Measurements from ENCODE around the gene GLT6D1.
"Not testable (repeated sequence)": the region's sequence is repeated elsewhere in the genome, so short reads cannot be mapped to it uniquely, and the experiment has no call there.

GLT6D1 gene

DNA sequence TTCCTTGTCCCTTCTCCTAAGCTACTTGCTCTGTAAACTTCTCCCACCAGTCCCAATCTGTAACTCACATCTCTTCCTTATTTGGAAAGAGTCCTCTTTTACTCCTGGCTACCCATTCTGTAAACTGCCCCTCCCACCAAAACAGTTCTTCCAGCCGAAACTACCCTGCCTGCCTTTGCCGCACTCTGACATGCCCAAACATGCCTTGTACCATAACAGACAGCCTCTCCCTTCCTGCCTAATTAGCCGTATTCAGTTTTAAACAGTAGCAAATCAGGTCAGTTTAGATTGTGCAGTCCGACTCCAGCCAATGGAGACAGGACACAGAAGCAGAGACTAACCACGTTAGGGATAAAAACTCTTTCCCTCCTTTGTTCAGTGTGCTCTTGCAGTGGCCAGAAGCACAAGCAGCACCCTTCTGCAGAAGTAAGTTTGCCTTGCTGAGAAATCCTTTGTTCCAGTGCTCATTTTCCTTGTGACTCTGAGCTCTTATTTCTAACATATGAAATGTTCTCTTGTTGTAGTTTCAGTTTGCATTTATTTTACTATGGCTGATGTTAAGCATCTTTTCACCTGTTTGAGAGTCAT lies 5.4 kb upstream of the GLT6D1 start:
- no peaks in the 10 kb centered on the region for H3K9me2 ChIP-seq (replicated peaks; ENCODE audit: control insufficient read depth, low read length)
- TF ChIP-seq, protein P1, sequence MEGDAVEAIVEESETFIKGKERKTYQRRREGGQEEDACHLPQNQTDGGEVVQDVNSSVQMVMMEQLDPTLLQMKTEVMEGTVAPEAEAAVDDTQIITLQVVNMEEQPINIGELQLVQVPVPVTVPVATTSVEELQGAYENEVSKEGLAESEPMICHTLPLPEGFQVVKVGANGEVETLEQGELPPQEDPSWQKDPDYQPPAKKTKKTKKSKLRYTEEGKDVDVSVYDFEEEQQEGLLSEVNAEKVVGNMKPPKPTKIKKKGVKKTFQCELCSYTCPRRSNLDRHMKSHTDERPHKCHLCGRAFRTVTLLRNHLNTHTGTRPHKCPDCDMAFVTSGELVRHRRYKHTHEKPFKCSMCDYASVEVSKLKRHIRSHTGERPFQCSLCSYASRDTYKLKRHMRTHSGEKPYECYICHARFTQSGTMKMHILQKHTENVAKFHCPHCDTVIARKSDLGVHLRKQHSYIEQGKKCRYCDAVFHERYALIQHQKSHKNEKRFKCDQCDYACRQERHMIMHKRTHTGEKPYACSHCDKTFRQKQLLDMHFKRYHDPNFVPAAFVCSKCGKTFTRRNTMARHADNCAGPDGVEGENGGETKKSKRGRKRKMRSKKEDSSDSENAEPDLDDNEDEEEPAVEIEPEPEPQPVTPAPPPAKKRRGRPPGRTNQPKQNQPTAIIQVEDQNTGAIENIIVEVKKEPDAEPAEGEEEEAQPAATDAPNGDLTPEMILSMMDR (IDR thresholded peaks at IDR 0.05; ENCODE audit: low read depth, low read length, poor library complexity, severe bottlenecking): no peak
- TF ChIP-seq EZH2phosphoT487 (IDR thresholded peaks at IDR 0.05; ENCODE audit: borderline replicate concordance, low read length): no peak
- H3K36me3 ChIP-seq (ENCODE audit: control insufficient read depth, low read length): no peaks in the 10 kb centered on the region
- H3K4me2 ChIP-seq (ENCODE audit: low read length): no peak overlapping the region
- peaks cover 26% of the 10 kb centered on the region for H3K9me3 ChIP-seq (ENCODE audit: control insufficient read depth, insufficient read depth, low read length)
- no peaks in the 10 kb centered on the region for H3K27me3 ChIP-seq (ENCODE audit: control insufficient read depth, low read length)
- H3K4me3 ChIP-seq (ENCODE audit: low read length): no peak overlapping the region
- no peaks in the 10 kb centered on the region for H3K79me2 ChIP-seq (ENCODE audit: control insufficient read depth, low read length)
- no peaks in the 10 kb centered on the region for H3K4me1 ChIP-seq (ENCODE audit: control insufficient read depth, low read length)
- no peaks in the 10 kb centered on the region for H4K20me1 ChIP-seq (ENCODE audit: control insufficient read depth, insufficient read depth, low read depth, low read length)
- no peak overlapping the region for H3K27ac ChIP-seq (ENCODE audit: low read depth, low read length)
- no peaks in the 10 kb centered on the region for H3F3A ChIP-seq (ENCODE audit: control insufficient read depth, insufficient read depth)

DNA sequence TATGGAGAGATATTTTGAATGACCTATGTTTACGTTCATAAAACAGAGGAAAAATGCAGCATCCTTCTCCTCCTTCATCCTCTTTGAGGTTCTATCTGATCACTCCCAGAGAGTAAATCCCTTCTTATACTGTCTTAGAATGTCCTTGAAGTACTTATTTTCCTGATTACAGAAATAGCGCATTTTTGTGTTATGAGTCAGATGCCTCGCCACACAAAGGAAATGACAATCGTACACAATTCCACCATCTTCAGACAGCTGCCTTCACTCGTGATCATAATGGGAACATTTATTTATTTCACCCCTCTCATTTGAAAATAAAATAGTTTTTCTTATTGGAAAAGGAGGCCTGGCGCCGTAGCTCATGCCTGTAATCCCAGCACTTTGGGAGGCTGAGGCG lies 2.4 kb upstream of the GLT6D1 start:
- TF ChIP-seq EZH2phosphoT487 (IDR thresholded peaks at IDR 0.05; ENCODE audit: borderline replicate concordance, low read length): no peak
- TF ChIP-seq, protein P1 (IDR thresholded peaks at IDR 0.05; ENCODE audit: low read depth, low read length, poor library complexity, severe bottlenecking): no peak
- Histone ChIP-seq H3K27me3 (ENCODE audit: control insufficient read depth, low read length) (no peaks in the 10 kb centered on the region), H4K20me1 (ENCODE audit: control insufficient read depth, insufficient read depth, low read depth, low read length) (no peaks in the 10 kb centered on the region), H3K4me2 (ENCODE audit: low read length) (no peak overlapping the region), H3K4me3 (ENCODE audit: low read length) (no peak overlapping the region), H3K79me2 (ENCODE audit: control insufficient read depth, low read length) (no peaks in the 10 kb centered on the region), H3F3A (ENCODE audit: control insufficient read depth, insufficient read depth) (no peaks in the 10 kb centered on the region), H3K9me2 (replicated peaks; ENCODE audit: control insufficient read depth, low read length) (no peaks in the 10 kb centered on the region), H3K27ac (ENCODE audit: low read depth, low read length) (no peak overlapping the region), H3K4me1 (ENCODE audit: control insufficient read depth, low read length) (no peaks in the 10 kb centered on the region), H3K9me3 (ENCODE audit: control insufficient read depth, insufficient read depth, low read length) (peaks cover 6% of the 10 kb centered on the region; the same call in 1 of the 2 replicates), H3K36me3 (ENCODE audit: control insufficient read depth, low read length) (no peaks in the 10 kb centered on the region)

DNA sequence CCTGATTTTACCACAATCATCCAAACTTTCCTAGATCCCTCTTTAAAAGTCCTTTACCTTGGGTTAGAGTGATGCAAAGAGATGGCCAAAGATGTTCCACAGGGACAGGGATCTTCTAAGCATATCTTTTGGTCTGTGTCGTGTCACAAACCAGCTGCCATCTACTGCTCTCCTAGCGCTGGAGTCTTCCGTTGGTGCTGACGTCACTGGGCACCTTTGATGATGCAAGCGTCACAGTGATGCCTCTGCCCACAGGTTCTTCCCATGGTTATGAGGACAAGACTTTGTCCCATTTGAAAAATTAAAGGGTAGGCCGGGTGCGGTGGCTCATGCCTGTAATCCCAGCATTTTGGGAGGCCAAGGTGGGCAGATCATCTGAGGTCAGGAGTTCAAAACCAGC lies 1.7 kb upstream of the GLT6D1 start:
- peaks cover 6% of the 10 kb centered on the region; the same call in 1 of the 2 replicates for H3K9me3 ChIP-seq (ENCODE audit: control insufficient read depth, insufficient read depth, low read length)
- H3K9me2 ChIP-seq (replicated peaks; ENCODE audit: control insufficient read depth, low read length): no peaks in the 10 kb centered on the region
- no peak overlapping the region for H3K4me2 ChIP-seq (ENCODE audit: low read length)
- no peaks in the 10 kb centered on the region for H3F3A ChIP-seq (ENCODE audit: control insufficient read depth, insufficient read depth)
- no peaks in the 10 kb centered on the region for H3K27me3 ChIP-seq (ENCODE audit: control insufficient read depth, low read length)
- H3K36me3 ChIP-seq (ENCODE audit: control insufficient read depth, low read length): no peaks in the 10 kb centered on the region
- H3K4me1 ChIP-seq (ENCODE audit: control insufficient read depth, low read length): no peaks in the 10 kb centered on the region
- no peaks in the 10 kb centered on the region for H3K79me2 ChIP-seq (ENCODE audit: control insufficient read depth, low read length)
- no peak overlapping the region for H3K27ac ChIP-seq (ENCODE audit: low read depth, low read length)
- no peaks in the 10 kb centered on the region for H4K20me1 ChIP-seq (ENCODE audit: control insufficient read depth, insufficient read depth, low read depth, low read length)
- TF ChIP-seq, protein P1 (IDR thresholded peaks at IDR 0.05; ENCODE audit: low read depth, low read length, poor library complexity, severe bottlenecking): no peak
- no peak for TF ChIP-seq EZH2phosphoT487 (IDR thresholded peaks at IDR 0.05; ENCODE audit: borderline replicate concordance, low read length)
- no peak overlapping the region for H3K4me3 ChIP-seq (ENCODE audit: low read length)

DNA sequence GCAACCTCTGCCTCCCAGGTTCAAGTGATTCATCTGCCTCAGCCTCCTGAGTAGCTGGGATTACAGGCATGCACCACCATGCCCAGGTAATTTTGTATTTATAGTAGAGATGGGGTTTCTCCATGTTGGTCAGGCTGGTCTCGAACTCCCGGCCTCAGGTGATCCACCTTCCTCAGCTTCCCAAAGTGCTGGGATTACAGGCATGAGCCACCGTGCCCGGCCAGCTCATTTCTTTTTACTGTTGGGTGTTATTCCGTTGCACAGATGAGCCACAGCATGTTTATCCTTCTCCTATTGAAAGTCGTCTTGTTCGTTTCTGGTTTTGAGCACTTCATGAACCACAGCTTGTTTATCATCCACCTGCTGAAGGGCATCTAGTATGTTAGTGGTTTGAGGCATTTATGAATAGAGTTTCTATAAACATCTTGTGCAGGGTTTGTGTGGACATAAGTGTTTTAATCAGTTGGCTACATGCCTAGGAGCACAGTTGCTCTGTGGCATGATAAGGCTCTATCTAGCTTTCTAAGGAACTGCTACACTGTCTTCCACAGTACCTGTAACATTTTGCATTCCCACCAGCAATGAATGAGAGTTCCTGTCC lies 2.3 kb downstream of the GLT6D1 start:
- not testable (repeated sequence) for H3K79me2 ChIP-seq (ENCODE audit: control insufficient read depth, low read length); H3K36me3 ChIP-seq (ENCODE audit: control insufficient read depth, low read length); H3K27me3 ChIP-seq (ENCODE audit: control insufficient read depth, low read length); H3K4me1 ChIP-seq (ENCODE audit: control insufficient read depth, low read length); H3K9me3 ChIP-seq (ENCODE audit: control insufficient read depth, insufficient read depth, low read length); H3K4me2 ChIP-seq (ENCODE audit: low read length); H3F3A ChIP-seq (ENCODE audit: control insufficient read depth, insufficient read depth); H3K4me3 ChIP-seq (ENCODE audit: low read length); H3K9me2 ChIP-seq (replicated peaks; ENCODE audit: control insufficient read depth, low read length); H3K27ac ChIP-seq (ENCODE audit: low read depth, low read length); H4K20me1 ChIP-seq (ENCODE audit: control insufficient read depth, insufficient read depth, low read depth, low read length)

All from DOHH2 (cell line).